ENCODE measurements around the gene RAB3GAP1.

RAB3GAP1 gene

DNA sequence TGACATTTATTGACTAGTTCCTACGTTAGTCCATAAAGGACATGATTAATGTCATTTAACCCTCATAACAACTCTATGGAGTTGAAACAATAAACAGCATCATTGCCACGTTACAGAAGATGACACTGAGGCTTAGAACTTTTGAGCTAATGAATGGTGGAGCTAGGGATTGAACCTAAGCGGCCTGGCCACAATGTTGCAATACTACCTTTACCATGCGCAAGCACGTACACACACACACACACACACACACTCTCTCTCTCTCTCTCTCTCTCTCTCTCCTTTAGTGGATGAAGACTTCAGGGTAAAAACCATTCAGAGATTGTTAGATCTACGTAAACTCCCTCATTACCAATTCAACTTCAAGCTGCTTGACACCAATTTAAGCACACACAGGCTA is 4.0 kb upstream of the RAB3GAP1 start:
- no peak for TF ChIP-seq CTCF (IDR thresholded peaks at IDR 0.05; ENCODE audit: low read depth, low read length)
- H3K27ac ChIP-seq, result peak overlapping the region; percentile 36
- DNase-seq, result no peak
- peaks cover 1% of the 10 kb centered on the region; the same call in 1 of the 2 replicates for H3K36me3 ChIP-seq
- H3K9me3 ChIP-seq (ENCODE audit: severe bottlenecking), result no peaks in the 10 kb centered on the region
- no peaks in the 10 kb centered on the region for H3K27me3 ChIP-seq (ENCODE audit: insufficient read depth, low read depth, severe bottlenecking)
- no peak overlapping the region for H3K4me3 ChIP-seq (ENCODE audit: low read depth, low read length)

- DNase-seq, result peak; percentile 81
- Histone ChIP-seq H3K36me3 (peaks cover 10% of the 10 kb centered on the region), H3K9me3 (ENCODE audit: severe bottlenecking) (no peaks in the 10 kb centered on the region), H3K27ac (peak overlapping the region; percentile 57), H3K27me3 (ENCODE audit: insufficient read depth, low read depth, severe bottlenecking) (no peaks in the 10 kb centered on the region), H3K4me3 (ENCODE audit: low read depth, low read length) (no peak overlapping the region)
- TF ChIP-seq CTCF (IDR thresholded peaks at IDR 0.05; ENCODE audit: low read depth, low read length), result no peak
Observed at GRCh38 chr2:135050132-135050531, 2.0 kb upstream of the RAB3GAP1 start.

GRCh38 chr2:135050684-135051083 is 1.4 kb upstream of the RAB3GAP1 start:
- Histone ChIP-seq H3K36me3 (peaks cover 12% of the 10 kb centered on the region), H3K27me3 (ENCODE audit: insufficient read depth, low read depth, severe bottlenecking) (no peaks in the 10 kb centered on the region), H3K4me3 (ENCODE audit: low read depth, low read length) (no peak overlapping the region), H3K27ac (peak overlapping the region; percentile 57), H3K9me3 (ENCODE audit: severe bottlenecking) (no peaks in the 10 kb centered on the region)
- no peak for TF ChIP-seq CTCF (IDR thresholded peaks at IDR 0.05; ENCODE audit: low read depth, low read length)
- DNase-seq, result no peak

- H3K27ac ChIP-seq, result peak overlapping the region; percentile 86
- no peak for TF ChIP-seq CTCF (IDR thresholded peaks at IDR 0.05; ENCODE audit: low read depth, low read length)
- no peak for DNase-seq
Observed at GRCh38 chr2:135052997-135053474, 944 bp downstream of the RAB3GAP1 start.

GRCh38 chr2:135055182-135055786 is 3.2 kb downstream of the RAB3GAP1 start:
- Histone ChIP-seq H3K9me3 (ENCODE audit: severe bottlenecking) (no peaks in the 10 kb centered on the region), H3K4me3 (ENCODE audit: low read depth, low read length) (no peak overlapping the region), H3K27ac (no peak overlapping the region), H3K36me3 (peaks cover 46% of the 10 kb centered on the region), H3K27me3 (ENCODE audit: insufficient read depth, low read depth, severe bottlenecking) (no peaks in the 10 kb centered on the region)
- no peak for TF ChIP-seq CTCF (IDR thresholded peaks at IDR 0.05; ENCODE audit: low read depth, low read length)
- DNase-seq, result no peak

More at GRCh38 chr2:135052997-135053474, 944 bp downstream of the RAB3GAP1 start:
- Histone ChIP-seq H3K9me3 (ENCODE audit: severe bottlenecking) (no peaks in the 10 kb centered on the region), H3K36me3 (peaks cover 29% of the 10 kb centered on the region), H3K4me3 (ENCODE audit: low read depth, low read length) (peak overlapping the region; percentile 73), H3K27me3 (ENCODE audit: insufficient read depth, low read depth, severe bottlenecking) (no peaks in the 10 kb centered on the region)

GRCh38 chr2:135056790-135057189 is 4.7 kb downstream of the RAB3GAP1 start:
- no peak for TF ChIP-seq CTCF (IDR thresholded peaks at IDR 0.05; ENCODE audit: low read depth, low read length)
- DNase-seq, result no peak
- Histone ChIP-seq H3K9me3 (ENCODE audit: severe bottlenecking) (no peaks in the 10 kb centered on the region), H3K4me3 (ENCODE audit: low read depth, low read length) (no peak overlapping the region), H3K27me3 (ENCODE audit: insufficient read depth, low read depth, severe bottlenecking) (no peaks in the 10 kb centered on the region), H3K36me3 (peaks cover 55% of the 10 kb centered on the region), H3K27ac (no peak overlapping the region)
